Measurements from ENCODE around the gene SLC6A18. TPM values are rescaled to one million over a fixed set of nuclear protein-coding genes. Genes with fewer than 3 reads are reported as not detected.
"Not testable (repeated sequence)": the region's sequence is repeated elsewhere in the genome, so short reads cannot be mapped to it uniquely, and the experiment has no call there.

Gene SLC6A18
- total RNA-seq, 2 donors from 2014 or later = 0.11 TPM; not detected in 1

GRCh38 chr5:1278656-1279442, 53.7 kb downstream of the SLC6A18 start:
- DNase-seq = no peak
- intact Hi-C loops (cut with DNase I, micrococcal nuclease) = no loop called here
- ATAC-seq = no peak

DNA sequence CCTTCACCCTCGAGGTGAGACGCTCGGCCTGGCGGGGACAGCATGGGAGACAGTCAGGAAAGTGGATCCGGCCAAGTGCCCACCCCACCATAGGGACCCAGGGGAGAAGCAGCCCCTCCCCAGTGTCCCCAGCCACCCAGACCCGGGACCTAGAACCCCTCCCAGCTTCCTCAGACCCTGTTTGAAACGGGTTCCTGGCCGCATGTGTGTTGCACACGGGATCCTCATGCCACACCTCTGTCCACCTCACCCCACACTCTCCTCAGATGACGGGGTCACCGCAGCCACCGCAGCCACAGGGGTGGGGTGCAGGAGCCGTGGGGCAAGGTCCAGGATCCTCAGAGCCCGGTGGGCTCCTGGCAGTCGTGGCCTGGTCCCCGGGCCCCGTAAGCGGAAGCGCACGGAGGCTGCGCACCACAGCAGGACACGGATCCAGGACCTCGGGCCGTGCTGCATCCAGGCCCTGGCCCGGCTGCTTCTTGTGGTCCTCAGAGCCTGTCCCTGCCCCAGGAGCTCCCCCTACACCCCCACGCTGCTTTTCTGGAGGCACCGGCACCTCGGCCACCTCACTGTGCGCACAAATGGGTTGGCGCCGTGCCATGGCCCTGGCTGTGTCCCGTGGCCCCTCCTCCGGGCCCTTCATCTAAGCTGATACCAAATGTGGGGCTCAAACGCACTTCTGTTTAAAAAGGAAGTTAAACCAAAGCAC, 54.4 kb downstream of the SLC6A18 start:
- DNase-seq (peak in 1 of 2 donors; percentile 19), ATAC-seq (no peak)
- intact Hi-C loops (cut with DNase I, micrococcal nuclease) = no loop called here

DNA sequence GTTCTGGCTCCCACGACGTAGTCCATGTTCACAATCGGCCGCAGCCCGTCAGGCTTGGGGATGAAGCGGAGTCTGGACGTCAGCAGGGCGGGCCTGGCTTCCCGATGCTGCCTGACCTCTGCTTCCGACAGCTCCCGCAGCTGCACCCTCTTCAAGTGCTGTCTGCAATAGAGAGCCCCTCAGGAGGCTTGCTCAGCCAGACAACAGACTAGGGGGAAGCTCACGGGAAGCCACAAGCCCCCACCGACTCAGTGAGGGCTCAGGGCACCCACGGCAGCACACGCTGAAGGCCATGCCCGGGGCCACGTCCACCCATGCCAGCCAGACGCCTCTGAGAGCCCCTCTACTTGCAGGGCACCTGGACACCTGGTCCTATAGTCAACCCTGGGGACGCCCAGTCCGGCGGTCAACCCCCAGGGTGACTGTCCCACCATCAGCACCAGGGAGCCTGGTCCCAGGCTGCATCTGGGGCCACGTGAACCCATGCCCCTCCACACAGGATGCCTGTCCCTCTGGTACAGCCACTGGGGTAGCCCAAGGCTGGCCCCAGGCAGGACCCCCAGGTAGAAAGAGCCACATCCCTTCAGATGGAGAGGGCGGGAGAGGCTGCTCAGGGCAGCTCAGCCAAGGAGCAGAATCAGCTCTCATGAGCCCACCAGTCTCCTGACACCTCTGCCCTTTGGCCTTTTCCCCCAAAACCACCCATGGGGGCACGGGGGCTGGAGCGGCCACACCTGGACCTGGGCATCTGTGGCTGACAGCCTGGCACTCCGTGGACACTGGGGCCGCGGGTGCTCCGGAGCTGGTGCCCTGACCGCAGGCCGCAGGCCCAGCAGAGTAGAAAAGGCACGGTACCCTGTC, 55.2 kb downstream of the SLC6A18 start:
- intact Hi-C loops (cut with DNase I, micrococcal nuclease) = no loop called here
- ATAC-seq (no peak), DNase-seq (peak in 1 of 2 donors; percentile 18)

DNA sequence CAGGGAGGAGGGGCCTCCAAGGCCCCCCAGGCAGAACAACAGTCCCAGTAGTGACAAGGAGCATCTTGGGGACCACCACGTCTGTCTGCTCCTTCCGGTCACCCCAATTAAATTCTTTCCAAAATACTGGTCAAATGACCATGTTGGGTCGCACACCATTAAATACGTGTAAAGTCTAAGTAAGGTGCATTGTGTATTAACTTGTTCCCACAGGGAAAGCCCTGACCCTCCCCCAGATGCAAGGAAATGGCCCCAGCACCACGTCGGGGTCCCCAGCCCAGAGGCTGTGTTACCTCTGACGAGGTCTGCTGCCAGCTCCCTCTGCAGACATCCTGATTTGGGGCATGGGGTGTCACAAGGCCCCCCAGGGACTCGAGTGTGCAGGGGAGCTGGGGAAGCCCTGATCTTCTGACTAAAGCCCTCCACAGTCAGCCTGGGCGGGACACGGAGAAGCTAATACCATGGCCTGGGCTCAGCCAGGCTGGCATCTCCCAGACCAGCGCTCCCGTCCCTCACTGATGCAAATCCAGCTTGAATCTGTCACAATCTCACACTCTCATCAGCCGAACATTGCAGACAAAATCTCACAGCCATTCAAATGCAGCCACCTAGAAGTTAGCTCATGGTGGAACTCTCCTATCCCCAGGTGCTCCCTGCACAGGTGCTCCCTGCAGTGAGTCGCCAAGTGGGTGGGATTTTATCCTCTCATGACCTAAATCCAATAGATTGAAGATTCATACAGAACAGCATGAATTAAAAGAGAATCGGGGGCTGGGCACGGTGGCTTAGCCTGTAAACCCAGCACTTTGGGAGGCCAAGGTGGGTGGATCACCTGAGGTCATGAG, 56.1 kb downstream of the SLC6A18 start:
- intact Hi-C loops (cut with DNase I, micrococcal nuclease) = no loop called here
- ATAC-seq (no peak), DNase-seq (peak in 1 of 2 donors; percentile 13)

DNA sequence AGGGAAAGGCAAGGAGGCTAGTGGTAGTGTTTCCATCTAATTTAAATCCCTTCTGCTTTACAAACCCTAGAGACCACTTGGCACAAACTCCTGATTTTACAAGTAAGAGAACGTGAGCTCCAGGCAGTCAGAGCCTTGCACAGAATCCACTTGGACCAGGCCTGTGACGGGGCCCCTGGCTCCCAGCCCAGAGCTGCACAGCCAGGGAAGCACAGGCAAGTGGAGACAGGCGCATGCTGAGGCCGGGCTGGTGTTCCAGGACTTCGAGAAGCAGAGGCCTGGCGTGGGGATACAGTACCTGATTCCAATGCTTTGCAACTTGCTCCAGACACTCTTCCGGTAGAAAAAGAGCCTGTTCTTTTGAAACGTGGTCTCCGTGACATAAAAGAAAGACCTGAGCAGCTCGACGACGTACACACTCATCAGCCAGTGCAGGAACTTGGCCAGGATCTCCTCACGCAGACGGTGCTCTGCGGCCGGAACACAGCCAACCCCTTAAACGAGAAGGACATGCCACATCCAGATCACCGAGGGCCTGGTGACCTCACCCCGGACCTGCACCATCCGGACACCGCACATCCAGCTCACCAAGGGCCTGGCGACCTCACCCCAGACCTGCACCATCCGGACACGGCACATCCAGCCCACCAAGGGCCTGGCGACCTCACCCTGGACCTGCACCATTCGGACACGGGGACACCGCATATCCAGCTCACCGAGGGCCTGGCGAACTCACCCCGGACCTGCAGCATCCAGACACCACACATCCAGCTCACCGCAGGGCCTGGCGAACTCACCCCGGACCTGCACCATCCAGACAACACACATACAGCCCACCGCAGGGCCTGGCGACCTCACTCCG, 57.2 kb downstream of the SLC6A18 start:
- peak in 1 of 2 donors; percentile 15 for DNase-seq
- ATAC-seq = no peak
- intact Hi-C loops (cut with DNase I, micrococcal nuclease) = no loop called here

DNA sequence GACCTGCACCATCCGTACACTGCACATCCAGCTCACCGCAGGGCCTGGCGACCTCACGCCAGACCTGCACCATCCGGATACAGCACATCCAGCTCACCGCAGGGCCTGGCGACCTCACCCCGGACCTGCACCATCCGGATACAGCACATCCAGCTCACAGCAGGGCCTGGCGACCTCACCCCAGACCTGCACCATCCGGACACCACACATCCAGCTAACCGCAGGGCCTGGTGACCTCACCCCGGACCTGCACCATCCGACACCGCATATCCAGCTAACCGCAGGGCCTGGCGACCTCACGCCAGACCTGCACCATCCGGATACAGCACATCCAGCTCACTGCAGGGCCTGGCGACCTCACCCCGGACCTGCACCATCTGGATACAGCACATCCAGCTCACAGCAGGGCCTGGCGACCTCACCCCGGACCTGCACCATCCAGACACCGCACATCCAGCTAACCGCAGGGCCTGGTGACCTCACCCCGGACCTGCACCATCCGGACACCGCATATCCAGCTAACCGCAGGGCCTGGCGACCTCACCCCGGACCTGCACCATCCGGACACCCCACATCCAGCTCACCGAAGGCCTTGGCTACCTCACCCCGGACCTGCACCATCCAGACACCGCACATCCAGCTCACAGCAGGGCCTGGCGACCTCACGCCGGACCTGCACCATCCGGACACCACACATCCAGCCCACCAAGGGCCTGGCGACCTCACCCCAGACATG, 58.0 kb downstream of the SLC6A18 start:
- DNase-seq; ATAC-seq; intact Hi-C loops (cut with DNase I, micrococcal nuclease): not testable (repeated sequence)

DNA sequence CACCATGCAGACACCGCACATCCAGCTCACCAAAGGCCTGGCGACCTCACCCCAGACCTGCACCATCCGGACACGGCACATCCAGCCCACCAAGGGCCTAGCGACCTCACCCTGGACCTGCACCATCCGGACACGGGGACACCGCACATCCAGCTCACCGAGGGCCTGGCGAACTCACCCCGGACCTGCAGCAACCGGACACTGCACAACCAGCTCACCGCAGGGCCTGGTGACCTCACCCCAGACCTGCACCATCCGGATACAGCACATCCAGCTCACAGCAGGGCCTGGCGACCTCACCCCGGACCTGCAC, 58.5 kb downstream of the SLC6A18 start:
- DNase-seq; intact Hi-C loops (cut with DNase I, micrococcal nuclease); ATAC-seq: not testable (repeated sequence)

- ATAC-seq; intact Hi-C loops (cut with DNase I, micrococcal nuclease); DNase-seq: not testable (repeated sequence)
Measured at GRCh38 chr5:1284336-1284970, 59.3 kb downstream of the SLC6A18 start.

DNA sequence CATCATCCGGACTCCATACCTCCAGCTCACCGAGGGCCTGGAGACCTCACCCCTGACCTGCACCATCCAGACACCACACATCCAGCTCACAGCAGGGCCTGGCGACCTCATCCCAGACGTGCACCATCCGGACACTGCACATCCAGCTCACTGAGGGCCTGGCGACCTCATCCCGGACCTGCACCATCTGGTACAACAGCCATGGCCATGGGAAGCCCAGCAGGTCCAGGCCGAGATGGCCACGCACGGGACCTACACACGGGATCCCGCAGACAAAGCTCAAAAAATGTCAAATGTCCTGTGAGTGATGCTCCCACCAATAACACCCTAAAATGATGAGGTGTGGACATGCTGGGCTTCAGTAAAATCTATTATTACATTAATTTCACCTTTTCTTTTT, 60.0 kb downstream of the SLC6A18 start:
- intact Hi-C loops (cut with DNase I, micrococcal nuclease) = no loop called here
- ATAC-seq (no peak), DNase-seq (no peak)

DNA sequence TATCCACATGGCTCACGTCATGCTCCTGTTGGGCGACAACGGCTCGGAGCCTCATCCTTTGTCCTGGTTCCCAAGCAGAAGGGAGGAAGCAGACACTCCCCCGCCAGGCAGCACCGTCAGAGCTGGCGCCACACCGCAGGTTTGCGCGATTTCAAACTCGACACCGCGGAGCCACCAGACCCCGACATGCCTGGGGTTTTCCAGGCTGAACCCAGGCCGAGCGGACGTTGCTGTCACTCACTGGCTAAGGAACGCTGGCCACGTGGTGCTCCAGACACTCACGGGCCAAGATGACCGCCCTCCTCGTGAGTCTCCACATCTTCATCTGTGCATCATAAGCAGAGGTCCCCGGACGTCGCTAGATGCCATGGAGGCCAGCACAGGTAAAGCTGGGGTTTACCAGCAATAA, 60.7 kb downstream of the SLC6A18 start:
- intact Hi-C loops (cut with DNase I, micrococcal nuclease) = no loop called here
- ATAC-seq (no peak), DNase-seq (no peak)

- ATAC-seq (no peak), DNase-seq (no peak)
- intact Hi-C loops (cut with DNase I, micrococcal nuclease) = no loop called here
Measured at GRCh38 chr5:1288439-1289335, 63.5 kb downstream of the SLC6A18 start.

DNA sequence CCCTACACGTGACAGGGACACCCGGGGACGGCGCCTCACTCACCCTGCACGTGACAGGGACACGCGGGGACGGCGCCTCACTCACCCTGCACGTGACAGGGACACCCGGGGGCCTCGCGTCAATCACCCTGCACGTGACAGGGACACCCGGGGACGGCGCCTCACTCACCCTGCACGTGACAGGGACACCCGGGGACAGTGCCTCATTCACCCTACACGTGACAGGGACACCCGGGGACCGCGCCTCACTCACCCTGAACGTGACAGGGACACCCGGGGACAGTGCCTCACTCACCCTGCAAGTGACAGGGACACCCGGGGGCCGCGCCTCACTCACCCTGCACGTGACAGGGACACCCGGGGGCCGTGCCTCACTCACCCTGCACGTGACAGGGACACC, 64.4 kb downstream of the SLC6A18 start:
- DNase-seq; intact Hi-C loops (cut with DNase I, micrococcal nuclease); ATAC-seq: not testable (repeated sequence)

- intact Hi-C loops (cut with DNase I, micrococcal nuclease); ATAC-seq: not testable (repeated sequence)
- peak in 1 of 2 donors; percentile 29 for DNase-seq
Measured at GRCh38 chr5:1290956-1291355, 65.8 kb downstream of the SLC6A18 start.

GRCh38 chr5:1291611-1292080, 66.5 kb downstream of the SLC6A18 start:
- DNase-seq = peak; percentile 60 to 75
- ATAC-seq = peak; percentile 75

GRCh38 chr5:1292139-1292538, 67.0 kb downstream of the SLC6A18 start:
- DNase-seq (peak in 1 of 2 donors; percentile 19), ATAC-seq (peak; percentile 72)
- intact Hi-C loops (cut with DNase I, micrococcal nuclease) = no loop called here

More at GRCh38 chr5:1291611-1292080, 66.5 kb downstream of the SLC6A18 start:
- intact Hi-C loops (cut with DNase I, micrococcal nuclease) = no loop called here

All from left colon (tissue), 2 donors.